Non-pigmented ciliary epithelial cell (primary cell): ENCODE data around the gene ZNHIT2.

ENCODE experiments used
- DNase-seq: peaks from one replicate; pipeline ENCODE4 v3.0.0-alpha.2; 2010; ENCODE audit warnings: low read depth

The ZNHIT2 gene

GRCh38 chr11:65134240-65134951 lies 16.9 kb upstream of the ZNHIT2 start, which contains the start of gene SYVN1:
Gene SYVN1 (minus strand): TSS chr11:65134519. CDS start chr11:65133601, 918 bp downstream.
- DNase-seq: no peak

- DNase-seq: no peak
Measured at GRCh38 chr11:65133724-65134123, 16.2 kb upstream of the ZNHIT2 start.

DNA sequence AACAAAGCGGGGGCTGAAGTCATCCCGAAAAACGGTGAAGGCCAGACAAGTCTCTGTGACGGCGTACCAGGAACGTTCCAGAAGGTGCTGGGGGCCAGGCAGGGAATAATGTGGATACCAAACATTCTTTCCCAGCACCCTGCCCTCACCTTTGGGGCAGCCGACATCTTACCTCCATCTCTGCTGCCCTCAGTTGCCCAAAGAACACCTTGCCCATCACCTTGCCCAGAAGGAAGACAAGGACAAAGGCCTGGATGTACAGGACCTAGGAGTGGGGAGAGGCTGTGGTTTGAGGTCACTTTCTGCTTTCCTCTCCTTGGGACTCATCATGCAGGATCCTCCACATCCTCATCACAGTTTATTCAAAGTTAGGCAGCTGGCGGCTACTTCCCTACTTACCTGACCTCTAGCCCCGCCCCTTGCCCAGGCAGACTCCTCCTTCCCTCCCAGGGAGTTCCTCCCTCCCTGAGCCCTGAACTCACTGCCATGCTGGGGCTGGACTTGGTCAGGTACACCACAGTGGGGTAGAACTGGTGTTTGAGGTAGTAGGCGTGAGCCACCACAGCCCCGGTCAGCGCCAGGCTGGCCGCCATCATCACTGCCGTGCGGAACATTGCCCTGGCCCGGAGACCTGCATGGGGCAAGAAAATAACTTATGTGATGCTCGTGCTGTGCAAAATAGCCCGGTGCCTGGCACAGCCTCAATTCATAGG lies 15.6 kb upstream of the ZNHIT2 start:
- DNase-seq: no peak

DNA sequence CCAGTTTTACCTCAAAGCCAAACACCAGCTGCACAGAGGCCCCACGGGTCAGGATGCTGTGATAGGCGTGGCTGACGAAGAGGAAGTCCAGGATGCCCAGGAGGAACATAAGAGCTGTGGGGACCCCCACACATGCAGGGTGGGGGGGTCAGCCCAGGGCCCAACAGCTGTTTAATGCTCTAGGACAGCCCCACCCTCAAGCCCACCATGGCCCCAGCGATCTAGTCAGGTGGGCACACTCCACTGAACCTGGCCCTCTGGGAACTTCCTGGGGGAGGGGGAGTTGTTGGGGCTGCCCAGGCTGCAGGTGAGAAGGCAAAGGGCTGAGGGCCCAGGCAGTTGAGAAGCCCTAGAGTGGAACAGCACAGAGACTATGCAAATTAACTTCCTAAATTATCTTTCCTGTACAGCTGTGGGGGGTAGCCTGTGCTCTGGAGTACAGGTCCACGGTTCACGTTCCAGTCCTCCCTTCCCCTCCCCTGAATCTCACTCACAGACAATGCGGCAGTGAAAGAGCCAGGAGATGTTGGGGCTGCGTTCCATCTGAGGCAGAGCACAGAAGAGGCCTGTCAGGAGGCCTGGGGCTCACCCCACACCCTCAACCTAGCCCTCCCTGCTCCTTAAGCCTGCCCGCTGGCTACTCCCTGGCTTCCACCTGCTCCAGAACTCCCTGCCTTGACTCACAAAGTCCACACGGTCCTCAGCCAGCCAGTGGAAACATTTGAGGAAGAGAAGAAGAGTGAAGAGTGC lies 14.9 kb upstream of the ZNHIT2 start:
- DNase-seq: no peak

GRCh38 chr11:65131895-65132237 lies 14.4 kb upstream of the ZNHIT2 start:
- no peak for DNase-seq

GRCh38 chr11:65131417-65131776 lies 13.9 kb upstream of the ZNHIT2 start:
- no peak for DNase-seq

DNA sequence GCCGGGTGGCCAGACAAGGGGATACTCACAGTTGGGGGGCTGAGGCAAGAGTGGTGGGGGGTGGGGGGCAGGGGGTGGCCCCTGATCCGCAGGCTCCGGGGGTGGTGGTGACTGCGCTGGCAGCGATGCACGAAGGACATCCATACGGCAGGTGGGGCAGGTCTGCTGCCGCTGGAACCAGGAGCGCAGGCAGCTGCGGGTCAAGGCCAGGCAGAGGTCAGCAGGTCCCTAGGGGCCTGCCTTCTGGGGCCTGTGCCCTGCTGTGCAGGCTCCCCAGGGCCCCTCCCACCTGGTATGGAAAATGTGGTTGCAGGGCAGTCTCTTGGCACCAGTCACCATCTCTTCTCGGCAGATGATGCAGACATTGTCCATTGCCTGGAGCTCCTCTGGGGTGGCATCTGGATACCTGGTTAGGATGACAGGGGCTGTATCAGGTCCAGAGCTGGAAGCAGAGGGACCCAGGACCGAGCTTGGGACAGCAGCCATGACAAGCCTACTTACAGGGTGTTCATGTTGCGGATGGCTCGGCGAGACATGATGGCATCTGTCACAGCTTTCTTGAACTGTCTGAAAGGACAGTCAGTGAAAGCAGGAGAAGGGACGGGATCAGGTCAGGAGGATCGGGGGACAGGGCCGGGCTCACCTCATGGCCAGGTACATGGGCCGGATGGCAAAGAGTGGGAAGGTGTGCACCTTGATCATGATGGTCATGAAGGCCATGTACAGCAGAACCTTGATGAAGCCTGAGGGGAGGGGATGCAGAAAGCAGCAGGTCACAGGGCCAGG lies 13.3 kb upstream of the ZNHIT2 start:
- DNase-seq: no peak

DNA sequence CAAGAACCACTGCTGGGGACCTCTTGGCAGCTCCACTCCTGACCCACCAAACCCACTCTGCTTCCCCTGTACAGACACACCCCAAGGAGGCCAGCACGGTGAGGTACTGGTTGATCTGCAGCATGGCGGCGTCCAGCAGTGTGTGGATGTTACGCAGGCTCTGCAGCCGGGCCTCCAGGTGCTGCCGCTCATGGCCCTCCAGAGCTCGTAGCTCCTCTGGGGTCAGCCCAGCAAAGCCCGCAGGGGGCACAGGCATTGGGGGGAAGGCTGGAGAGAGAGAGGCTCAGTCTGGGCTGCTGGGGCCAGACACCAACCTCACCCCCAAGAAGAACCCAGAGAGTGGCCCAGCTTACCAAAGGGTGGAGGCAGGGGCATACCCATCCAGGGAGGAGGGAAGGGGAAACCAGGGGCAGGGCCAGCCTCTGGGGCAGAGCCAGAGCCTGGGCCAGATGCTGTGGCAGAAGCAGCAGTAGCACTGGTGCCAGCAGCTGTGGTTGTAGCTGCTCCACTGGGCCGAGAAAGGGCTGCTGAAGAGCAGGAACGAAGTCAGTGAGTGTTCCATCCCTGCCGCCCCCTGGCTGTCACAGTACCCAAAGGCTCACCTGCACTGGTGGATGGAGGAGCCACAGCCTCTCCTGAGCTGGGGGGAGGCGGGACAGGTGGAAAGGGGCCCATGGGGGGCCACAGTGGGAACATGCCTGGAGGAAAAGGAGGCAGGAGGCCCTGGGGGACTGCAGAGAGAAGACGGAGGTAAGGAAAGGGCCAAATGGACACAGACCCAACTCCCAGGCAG lies 12.3 kb upstream of the ZNHIT2 start:
- no peak for DNase-seq

- no peak for DNase-seq
Measured at GRCh38 chr11:65128182-65129145, 11.0 kb upstream of the ZNHIT2 start.

DNA sequence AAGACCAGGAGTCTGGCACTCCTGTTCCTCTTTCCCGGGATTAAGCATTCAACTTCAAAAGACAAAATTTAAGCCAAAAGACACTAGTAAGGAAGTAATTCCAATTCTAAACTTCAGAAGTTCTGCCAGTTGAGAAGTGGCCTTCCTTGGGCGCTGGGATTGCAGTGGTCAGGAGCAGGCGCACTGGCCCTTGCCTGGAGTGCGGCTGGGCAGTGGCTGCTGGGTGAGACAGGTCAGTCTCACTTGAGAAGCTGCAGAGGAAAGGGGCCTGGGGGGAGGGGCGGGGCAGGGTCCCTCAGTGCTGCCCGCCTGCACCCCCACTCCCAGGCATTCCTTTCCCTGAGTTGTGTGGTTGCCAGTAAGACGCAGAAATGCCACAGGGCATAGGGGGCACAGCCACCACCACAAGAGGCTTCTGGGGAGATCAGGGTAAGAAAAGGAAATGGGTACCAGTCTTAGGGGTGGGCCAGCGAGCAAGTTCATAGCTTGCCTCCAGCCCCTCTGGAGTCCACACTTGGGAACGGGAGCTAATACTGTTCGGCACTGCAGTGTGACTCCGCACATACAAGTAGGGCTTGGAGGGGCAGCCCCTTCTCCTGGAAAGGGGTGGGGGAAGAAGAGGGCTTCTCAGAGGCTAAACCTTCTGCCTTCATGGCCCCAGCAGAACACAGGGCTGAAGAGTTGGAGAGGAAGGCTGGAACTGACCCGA lies 10.1 kb upstream of the ZNHIT2 start:
- no peak for DNase-seq

- no peak for DNase-seq
Measured at GRCh38 chr11:65126624-65127274, 9.2 kb upstream of the ZNHIT2 start.

DNA sequence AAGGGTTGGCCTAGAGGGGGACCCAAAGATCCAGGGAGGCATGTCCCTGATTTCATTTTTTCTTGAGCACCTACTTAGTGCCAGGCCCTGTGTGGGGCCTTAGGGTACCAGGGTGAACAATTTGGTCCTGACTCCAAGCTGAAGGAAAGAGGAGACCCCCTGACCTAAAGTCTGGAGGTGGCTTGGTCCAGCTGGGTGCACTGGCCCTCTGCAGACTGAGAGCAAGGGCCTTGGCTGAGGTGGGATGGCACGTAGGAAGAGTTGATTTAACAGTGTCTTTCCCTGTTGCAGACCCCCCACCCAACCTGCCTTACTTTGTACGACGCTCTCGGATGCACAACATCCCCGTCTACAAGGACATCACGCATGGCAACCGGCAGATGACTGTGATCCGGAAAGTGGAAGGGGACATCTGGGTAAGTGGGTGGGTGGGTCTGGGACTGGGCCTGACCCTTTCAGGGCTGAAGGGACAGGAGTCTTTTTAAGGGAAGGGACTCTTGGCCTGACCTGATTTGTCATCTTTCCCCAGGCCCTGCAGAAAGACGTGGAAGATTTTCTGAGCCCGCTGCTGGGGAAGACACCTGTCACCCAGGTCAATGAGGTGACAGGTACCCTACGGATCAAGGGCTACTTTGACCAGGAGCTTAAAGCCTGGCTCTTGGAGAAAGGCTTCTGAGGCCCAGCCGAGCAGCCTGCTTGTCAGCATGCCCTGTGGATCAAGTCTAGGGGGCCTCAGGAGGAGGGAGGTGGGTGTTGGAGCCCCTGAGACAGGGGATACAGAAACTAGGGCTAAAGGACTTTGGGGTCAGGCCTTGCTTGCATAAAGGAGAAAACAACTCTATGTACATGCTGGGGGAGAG lies 7.9 kb upstream of the ZNHIT2 start:
- DNase-seq: no peak

DNA sequence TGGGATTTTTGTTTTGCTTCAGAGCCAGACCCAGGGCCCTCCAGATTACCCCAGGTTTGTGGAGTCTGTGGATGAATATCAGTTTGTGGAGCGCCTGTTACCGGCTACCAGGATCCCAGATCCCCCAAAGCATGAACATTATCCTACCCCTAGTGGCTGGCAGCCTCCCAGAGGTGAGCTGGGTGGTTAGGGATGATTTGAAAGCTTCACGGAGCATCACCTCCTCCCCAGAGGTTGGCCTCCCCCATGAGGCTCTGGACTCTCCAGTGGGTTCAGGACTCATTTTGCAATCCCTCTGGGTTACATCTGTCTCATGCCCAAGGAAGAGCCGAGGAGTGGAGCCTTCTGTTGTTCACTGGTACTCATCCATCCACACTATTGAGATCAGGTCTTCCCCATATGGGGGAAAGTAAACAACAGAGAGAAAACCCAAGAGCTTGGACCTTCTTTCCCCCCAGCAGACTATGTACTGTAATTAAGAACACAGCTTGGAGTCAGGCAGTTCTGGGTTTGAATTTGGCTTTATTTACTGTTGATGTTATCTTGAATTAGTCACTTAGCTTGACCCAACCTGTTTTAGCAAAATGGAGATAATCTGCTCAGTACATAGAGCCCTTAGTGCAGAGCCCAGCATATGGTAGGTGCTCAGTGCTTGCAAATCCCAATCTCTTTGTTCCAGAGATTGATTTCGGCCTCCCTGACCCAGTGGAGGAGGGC lies 7.1 kb upstream of the ZNHIT2 start:
- DNase-seq: no peak

DNA sequence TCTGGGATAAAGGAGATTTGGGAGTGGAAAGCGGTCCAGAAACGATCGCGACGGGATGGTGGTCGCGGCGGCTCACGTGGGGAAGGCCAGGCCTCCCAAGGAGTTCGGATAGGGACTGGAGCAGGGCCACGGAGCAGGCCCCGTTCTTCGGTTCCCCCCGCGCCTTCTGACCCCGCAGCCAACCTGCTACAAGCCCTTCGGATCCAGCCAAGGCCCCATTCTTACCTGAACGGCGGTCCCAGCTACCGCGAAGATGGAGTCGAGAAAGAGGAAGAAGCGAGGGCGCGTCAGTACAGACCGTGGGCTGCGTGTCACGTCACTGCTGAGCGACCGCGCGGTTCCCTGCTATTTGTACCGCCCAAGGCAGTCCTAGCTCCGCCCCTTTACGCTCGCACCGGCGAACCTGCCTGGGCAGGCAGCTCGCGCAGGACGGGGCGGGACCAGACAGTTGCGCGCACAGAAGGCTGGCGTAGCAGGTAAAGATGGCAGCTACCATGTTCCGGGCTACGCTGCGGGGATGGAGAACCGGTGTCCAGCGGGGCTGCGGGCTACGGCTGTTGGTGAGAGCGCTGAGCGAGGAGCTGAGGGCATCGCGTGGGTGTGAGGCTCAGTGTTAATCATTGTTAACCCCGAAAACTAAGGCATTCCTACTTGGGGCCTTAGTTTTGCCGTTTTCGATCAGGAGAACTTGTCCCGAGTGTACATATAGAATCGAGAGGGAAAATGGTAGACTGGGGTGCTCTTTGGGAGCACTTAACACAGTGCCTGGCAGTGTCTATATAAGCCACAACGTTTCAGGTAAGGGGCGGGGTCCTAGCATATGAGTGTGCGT lies 4.6 kb upstream of the ZNHIT2 start, which contains the start of the genes FAU and MRPL49:
Gene FAU (minus strand): TSS at position 270 of the 832 bp plus-strand sequence. CDS start 321 bp downstream, outside the sequence.
Gene MRPL49 (plus strand): TSS at position 457 of the 832 bp plus-strand sequence. CDS start 26 bp downstream, at position 483.
- peak; percentile 89 for DNase-seq

GRCh38 chr11:65121447-65121864 lies 4.0 kb upstream of the ZNHIT2 start:
- no peak for DNase-seq

DNA sequence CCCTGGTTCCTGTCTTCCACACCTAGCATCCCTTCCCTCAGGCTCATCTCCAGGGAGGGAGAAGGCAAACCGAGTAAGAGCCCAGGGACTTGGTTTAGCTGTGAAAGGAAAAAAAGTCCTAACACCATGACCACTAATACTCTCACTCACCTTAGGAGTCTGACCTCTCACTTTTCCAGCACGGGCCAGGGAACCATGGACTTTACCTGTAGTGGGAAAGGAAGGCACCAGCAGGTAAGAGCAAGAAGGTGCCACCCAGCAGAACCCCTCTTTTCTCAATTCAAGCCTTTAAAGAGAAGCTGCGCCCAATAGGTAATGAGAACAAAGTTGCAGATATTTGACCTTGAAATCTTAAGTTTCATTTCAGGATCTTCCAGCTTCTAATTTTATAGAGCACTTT lies 3.3 kb upstream of the ZNHIT2 start:
- DNase-seq: no peak
